OCI-M1 (cell line): ENCODE measurements around the gene ALDH18A1.
A peak's percentile ranks its signal among the peaks of the same experiment; 100 is the strongest.

Experiments used
- DNase-seq: peaks from one replicate; lab custom pipeline; 2025; lab: John Stamatoyannopoulos, UW

ALDH18A1 gene

DNA sequence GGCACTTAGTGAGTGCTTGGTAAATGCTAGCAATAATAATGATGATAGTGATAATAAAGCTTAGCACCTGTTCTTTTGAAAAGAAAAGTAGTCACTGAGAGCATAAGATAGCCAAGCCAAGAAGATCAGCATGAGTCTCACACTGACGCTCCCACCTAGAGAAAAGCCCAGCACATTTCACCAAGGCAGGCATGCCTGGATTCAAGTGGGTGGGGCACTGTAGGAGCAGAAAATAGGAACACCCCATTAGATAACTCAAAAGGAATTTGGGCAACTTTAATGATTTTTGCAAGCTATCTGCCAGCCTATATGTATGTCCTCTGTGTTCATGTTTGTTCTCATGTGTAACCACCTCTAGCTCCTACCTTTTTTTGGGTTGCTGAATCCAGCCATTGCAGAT lies 77.2 kb downstream of the ALDH18A1 start:
- DNase-seq, result no peak

DNA sequence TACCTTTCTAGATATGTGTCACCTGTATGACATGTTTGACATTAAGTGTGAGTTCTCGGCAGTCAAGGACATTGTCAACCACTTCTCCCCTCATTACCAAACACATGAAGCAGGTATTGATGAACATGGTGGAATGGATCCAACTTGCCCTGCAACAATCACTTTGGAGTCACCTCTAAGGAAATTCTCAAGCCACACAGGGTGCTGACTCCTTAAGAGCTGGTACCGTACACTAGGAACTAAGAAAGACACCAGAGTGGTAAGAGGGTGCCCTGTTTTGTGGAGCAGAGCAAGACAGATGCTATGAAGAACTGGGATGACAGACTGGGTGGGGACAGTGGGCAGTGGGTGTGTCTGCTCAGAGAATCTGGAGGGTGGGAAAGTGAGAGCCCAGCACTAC lies 77.9 kb downstream of the ALDH18A1 start:
- DNase-seq, result no peak

DNA sequence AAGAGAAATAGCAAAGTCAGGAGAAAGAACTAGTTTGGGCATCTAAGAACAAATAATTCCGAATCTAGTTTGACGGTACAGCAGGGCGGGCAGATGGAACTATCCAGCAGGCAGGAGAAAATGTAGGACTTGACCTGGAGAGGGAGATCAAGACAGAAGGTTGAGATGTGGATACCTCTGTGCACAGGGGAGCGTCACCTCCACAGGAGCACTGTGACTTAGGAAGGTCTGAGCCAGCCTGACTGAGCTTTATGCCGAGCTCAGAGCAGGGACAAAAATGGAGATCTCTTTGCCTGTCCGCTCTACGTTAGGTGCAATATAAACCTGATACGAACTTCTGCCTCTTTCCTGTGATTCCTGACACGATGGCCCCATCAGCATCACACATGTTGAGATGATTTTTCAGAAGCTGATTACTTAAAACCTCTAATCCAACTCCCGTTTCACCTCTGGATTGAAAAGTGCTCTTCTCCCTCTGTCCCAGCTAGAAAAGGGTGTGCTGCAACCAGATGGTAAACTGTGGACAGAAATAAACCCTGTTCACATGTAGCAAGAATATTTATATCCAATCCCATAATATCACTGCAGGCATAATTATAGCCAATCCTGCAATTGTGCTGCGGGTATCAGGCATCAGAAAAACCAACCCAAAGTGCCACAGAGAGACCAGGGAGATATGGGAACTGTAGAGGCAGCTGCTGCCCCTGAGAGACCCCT lies 81.7 kb downstream of the ALDH18A1 start:
- DNase-seq, result no peak

- DNase-seq, result no peak
Measured at GRCh38 chr10:95573964-95574604, 82.4 kb downstream of the ALDH18A1 start.

DNA sequence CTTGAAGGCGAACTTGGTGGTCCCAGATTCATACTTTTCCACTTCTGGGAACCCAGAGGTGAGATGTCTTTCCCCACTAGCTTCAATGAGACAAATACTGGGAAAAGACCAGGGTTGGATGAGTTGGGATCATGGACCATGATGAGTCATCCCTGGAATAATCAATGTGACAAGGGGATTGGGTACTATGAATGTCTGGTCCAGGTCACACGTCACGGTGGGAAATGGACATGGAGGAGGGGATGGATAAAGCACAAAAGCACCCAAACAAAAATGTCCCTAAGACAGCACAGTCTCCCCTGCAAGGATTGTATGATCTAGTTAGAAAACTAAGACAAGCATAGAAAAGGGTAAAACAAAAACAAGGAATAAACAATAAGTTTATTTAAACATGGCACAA lies 83.0 kb downstream of the ALDH18A1 start:
- no peak for DNase-seq

GRCh38 chr10:95572131-95572820 lies 84.2 kb downstream of the ALDH18A1 start:
- DNase-seq, result no peak

- no peak for DNase-seq
Measured at GRCh38 chr10:95571390-95571789, 85.1 kb downstream of the ALDH18A1 start.

DNA sequence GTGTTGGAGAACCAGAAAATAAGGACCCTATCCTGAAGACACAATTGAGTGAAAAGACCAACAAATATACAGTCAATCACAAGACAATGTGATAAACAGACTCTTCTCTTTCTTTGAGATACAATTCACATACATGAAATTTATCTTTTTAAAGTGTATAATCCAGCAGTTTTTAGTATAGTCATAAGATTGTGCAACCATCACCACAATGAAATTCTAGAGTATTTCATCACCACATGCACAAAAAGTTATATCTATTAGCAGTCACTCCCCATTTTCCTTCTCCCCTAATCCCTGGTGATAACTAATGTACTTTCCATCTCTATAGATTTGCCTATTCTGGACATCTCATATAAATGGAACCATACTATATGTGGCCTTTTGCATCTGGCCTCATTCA lies 87.1 kb downstream of the ALDH18A1 start:
- DNase-seq, result no peak

DNA sequence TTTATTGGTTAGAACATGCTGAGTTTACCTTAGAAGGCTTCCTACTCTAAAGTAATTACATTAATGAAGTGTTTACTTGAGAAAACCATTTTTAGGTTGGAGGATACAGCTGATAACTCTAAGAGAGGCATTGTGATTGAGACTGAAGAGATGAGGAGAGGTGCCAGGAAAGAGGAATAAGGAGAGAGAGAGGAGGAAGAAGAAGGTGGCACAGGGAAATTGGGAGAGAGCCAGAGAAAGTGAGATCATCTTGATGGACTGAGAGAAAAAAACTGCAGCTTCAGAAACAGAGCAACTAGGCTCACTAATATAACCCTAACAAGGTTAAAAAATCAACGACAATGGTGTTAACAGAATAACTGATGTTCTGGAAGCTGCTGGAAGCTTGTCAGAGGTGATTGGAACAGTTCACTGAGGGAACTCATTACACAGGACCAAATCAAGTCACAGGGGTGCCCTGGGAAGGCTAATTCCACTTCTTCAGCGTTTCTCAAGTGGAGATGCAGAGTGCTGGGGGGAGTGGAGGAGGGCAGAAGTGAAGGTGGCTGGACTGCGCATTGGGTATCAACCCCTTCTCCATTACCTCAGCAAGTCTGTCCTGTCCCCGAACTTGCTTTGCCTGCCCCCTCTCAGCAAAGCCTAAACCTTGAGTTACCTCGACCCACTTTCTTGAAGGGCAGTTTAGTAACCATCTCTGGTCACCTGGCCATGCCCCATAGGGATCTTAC lies 88.4 kb downstream of the ALDH18A1 start:
- no peak for DNase-seq

DNA sequence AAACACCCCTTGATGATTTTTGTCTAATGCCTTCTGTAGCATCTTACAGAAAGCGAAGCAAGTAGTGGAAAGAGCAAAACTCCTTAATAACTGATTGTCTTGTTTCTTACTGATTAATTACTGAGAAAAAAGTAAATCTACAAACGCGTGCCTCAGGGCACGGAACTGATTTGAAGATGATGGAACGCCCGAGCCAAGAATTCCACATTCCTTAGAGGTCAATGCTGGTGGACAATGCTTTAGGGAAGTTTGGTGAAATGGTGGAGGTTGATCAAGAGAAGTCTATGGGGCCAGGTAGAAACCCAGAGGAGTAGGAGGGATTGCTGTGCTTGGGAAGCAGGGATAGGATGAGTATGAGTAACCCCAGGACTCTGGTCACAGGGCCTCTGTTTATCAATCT lies 90.4 kb downstream of the ALDH18A1 start:
- DNase-seq, result no peak

DNA sequence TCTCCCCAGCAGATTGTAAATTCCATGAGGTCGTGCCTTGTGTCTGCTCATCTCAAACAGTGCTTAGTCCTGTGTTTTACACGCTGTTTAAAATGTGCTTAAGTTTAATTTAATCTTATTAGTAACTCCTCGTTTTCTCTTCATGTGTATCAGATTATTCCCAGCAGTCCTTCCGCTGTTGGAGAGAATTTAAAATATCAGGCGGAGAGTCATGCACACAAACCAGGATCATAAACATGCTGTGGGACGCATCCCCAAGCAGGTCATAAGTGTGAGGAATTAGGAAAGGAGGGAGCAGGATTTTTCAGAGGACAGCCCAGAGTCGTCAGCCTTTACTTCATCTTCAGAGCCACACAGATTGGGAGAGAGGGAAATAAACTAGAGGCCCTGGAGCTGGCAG lies 91.2 kb downstream of the ALDH18A1 start:
- no peak for DNase-seq

DNA sequence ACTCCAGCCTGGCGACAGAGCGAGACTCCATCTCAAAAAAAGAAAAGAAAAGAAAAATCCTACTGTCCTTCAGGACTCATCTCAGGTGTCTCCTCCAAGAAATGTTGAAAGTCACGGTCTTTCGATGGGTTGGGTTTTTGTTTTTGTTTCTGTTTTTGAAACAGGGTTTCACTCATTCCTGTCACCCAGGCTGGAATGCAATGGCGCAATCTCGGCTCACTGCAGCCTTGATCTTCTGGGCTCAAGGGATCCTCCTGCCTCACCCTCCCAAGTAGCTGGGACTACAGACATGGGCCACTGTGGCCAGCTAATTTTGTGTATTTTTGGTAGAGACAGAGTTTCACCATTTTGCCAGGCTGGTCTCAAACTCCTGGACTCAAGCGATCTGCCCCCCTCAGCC lies 92.2 kb downstream of the ALDH18A1 start:
- DNase-seq, result no peak

- DNase-seq, result no peak
Measured at GRCh38 chr10:95562341-95562965, 94.1 kb downstream of the ALDH18A1 start.

DNA sequence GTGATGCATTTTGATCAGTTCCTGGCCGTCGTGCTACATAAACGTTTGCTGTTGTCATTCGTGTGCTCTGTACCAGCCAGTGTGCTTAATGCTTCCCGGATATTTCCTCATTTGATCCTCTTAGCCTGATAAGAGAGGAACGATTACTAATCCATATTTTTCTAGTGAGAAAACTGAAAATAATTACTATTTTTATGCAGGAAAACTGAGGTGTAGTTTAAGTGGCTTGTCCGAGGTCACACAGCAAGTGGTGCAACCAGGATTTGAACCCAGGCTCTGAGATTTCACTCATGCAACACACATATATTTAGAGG lies 94.7 kb downstream of the ALDH18A1 start:
- no peak for DNase-seq

- DNase-seq, result peak; percentile 99
Measured at GRCh38 chr10:95561177-95561863, 95.2 kb downstream of the ALDH18A1 start, which contains the start of gene SORBS1. TSS of gene SORBS1 (minus strand) at chr10:95561371. CDS start at chr10:95441135, 120,236 bp downstream.

GRCh38 chr10:95560278-95561176 lies 96.0 kb downstream of the ALDH18A1 start:
- peak; percentile 51 for DNase-seq

- no peak for DNase-seq
Measured at GRCh38 chr10:95559896-95560277, 96.6 kb downstream of the ALDH18A1 start.

DNA sequence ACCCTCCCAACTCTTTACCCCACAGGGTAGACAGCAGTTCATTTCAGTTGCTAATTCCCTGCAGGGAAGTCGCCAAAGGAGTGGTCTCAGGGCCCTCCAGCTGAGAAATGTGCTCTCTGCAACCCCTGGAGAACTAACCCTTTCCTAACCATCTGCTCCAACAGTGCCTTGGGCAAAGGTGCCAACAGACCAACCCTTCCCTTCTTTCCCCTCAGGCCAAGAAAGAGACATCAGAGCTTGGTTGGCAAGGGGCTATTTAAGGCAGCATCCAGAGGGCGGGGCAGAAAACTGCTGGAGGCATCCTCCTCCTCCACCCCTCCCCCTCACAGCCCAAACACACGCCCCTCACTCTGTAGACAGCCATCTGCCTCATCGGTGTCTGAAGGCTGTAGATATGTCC lies 97.0 kb downstream of the ALDH18A1 start:
- peak; percentile 24 for DNase-seq

GRCh38 chr10:95558593-95559320 lies 97.8 kb downstream of the ALDH18A1 start:
- peak; percentile 55 for DNase-seq
